Measurements from ENCODE around the gene MAML3. TPM values are rescaled to one million over a fixed set of nuclear protein-coding genes. Genes with fewer than 3 reads are reported as not detected.

MAML3 gene
- total RNA-seq, 1 experiment from 2014 or later, result not detected

- in situ Hi-C loops (cut with HindIII; ENCODE audit: low sequenced_read_pairs), result no loop called here
- DNase-seq (ENCODE audit: low spot score), result no peak
These were observed 384.6 kb downstream of the MAML3 start for GRCh38 chr4:139769364-139769763.

DNA sequence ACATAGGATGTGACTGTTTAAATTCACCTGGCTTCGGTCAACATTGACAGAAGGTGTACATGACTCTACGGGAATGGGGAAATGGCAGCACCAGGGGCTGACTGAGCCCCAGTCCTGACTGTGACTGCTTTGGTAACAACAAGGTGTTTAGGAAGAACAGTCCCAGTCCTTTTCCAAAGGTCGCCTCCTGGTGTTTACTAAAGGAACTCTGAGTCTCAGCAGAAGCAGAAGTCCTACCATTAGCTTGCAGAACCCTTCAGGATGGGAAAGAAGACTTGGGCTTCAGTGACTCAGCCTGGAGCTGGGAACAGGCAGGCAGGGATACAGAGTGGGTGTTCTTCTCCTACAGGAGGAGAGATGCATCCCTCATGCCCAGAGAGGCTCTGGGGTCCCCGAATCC, 385.1 kb downstream of the MAML3 start:
- in situ Hi-C loops (cut with HindIII; ENCODE audit: low sequenced_read_pairs), result no loop called here
- DNase-seq (ENCODE audit: low spot score), result no peak

DNA sequence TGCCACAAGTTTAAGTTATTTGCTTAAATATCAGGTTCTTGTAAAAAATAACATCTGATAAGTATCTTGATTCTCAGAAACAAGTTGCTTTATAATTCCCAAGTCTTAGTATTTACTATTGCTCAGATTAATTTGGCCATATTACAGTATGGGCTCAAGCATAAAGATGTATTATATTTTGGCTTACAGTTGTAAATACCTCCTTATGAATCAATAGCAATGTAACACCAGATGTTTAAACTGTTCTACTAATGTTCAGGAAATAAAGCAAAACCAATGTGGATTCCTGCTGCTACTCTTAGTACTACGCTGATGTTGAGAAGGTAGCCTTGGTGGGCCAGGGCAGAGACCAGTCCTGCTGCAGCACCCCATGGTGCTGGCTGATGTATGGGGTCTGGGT, 385.6 kb downstream of the MAML3 start:
- in situ Hi-C loops (cut with HindIII; ENCODE audit: low sequenced_read_pairs), result no loop called here
- DNase-seq (ENCODE audit: low spot score), result no peak

DNA sequence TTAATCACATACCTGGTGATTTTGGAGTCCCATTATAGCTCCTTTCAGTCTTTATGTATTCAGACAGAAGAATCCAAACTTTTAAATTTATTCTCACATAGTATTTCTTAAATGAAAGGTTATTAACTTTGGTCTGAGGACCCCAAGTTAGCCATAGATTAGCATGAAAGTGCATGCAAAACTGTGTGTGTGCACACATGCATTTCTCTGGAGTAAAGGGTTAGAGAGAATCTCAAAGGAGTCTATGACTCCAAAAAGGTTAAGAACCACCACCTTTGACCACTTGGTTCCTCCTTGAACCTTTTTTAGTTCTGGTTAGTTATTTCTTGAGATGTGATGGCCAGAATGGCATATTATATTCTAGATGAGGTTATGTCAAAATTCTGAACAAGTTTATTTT, 386.4 kb downstream of the MAML3 start:
- in situ Hi-C loops (cut with HindIII; ENCODE audit: low sequenced_read_pairs), result no loop called here
- no peak for DNase-seq (ENCODE audit: low spot score)

GRCh38 chr4:139767168-139767567, 386.8 kb downstream of the MAML3 start:
- in situ Hi-C loops (cut with HindIII; ENCODE audit: low sequenced_read_pairs), result no loop called here
- no peak for DNase-seq (ENCODE audit: low spot score)

DNA sequence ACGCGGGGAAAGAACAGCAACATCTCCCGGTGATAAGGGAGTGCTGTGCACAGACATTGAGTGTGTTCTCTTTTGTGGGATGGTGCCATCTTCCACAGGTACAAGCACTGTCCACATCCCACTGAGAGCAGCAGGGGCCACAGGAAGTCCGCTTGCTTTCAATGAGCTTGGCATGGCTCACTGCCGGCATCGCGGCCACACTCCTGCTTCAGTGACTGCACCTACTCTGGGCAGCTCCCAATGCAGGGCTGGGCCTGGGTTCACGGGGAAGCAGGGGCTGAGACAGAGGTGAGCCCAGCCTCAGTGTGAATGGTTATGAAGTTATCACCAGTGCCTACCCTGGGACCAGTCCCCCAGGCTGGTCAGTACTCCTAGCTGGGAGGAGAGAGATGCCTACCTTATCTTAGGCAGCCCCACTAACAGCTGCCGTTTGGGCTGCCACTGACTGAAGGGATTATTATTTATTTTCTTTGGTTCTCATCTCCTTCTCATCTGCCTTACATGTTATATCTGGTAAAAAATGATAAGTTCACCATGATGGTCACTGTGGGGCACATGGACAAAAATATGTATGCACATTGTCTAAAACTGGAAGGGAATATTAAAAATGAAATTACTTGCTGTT, 389.2 kb downstream of the MAML3 start:
- DNase-seq (ENCODE audit: low spot score), result peak; percentile 85
- in situ Hi-C loops (cut with HindIII; ENCODE audit: low sequenced_read_pairs), result no loop called here

GRCh38 chr4:139764182-139764581, 389.8 kb downstream of the MAML3 start:
- peak; percentile 66 for DNase-seq (ENCODE audit: low spot score)
- in situ Hi-C loops (cut with HindIII; ENCODE audit: low sequenced_read_pairs), result no loop called here

GRCh38 chr4:139763672-139764071, 390.3 kb downstream of the MAML3 start:
- peak; percentile 77 for DNase-seq (ENCODE audit: low spot score)
- in situ Hi-C loops (cut with HindIII; ENCODE audit: low sequenced_read_pairs), result no loop called here

DNA sequence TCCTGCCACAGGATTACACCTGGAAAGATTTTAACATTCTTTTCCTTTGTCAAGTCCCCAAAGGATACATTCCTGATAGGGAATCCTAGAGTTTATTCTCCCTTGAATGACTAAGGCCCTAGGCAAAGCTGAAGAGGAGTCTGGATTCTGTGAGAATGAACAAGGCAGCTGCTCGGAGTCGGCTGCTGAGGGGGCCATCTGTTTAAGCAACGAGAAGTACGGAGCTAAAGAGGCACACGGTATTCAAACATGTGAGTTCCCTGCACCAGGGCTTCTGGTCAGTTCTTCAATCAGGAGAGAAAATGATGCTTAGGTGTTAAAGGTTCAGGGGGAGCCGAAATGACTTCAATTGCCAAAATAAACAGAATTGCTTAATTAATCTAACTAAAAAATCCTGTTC, 390.8 kb downstream of the MAML3 start:
- in situ Hi-C loops (cut with HindIII; ENCODE audit: low sequenced_read_pairs), result no loop called here
- DNase-seq (ENCODE audit: low spot score), result peak; percentile 68

- in situ Hi-C loops (cut with HindIII; ENCODE audit: low sequenced_read_pairs), result no loop called here
- no peak for DNase-seq (ENCODE audit: low spot score)
These were observed 391.3 kb downstream of the MAML3 start for GRCh38 chr4:139762720-139763119.

GRCh38 chr4:139761461-139761860, 392.5 kb downstream of the MAML3 start:
- in situ Hi-C loops (cut with HindIII; ENCODE audit: low sequenced_read_pairs), result no loop called here
- DNase-seq (ENCODE audit: low spot score), result no peak

DNA sequence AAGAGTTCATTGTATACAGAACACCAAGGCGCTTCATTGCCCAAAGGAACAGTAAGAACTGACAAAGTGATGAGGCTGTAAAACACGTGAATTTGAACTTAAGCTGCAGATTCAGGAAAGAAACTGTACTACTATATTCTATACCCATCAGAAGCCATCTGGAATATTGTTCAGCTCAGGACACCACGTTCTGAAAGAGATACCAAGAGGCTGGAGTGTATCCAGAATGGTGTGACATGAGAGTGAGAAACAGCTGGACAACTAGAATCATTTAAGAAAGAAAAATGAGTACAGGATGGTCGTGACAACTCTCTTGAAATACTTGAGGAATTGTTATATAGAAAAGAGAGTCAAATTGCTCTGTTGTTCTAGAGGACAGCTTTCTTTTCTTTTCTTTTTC, 393.4 kb downstream of the MAML3 start:
- DNase-seq (ENCODE audit: low spot score), result no peak
- in situ Hi-C loops (cut with HindIII; ENCODE audit: low sequenced_read_pairs), result no loop called here

DNA sequence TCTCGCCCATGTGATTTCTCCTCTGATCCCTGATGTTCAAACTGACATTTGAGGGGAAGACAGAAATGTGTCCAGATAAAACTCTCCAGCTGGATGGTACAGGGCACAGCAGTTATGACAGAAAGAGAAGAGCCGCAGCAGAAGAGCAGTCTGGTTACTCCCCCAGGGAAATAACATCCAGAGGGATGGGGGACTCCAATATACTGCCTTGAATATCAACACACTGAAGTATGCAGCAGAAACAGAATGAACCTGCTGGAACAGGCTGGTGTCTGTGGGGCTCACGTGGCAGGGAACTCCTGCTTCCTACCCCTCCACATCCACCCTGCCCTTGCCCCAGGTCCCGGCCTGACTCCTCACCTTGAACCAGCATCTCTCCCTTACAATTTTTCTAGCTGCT, 394.9 kb downstream of the MAML3 start:
- no peak for DNase-seq (ENCODE audit: low spot score)
- in situ Hi-C loops (cut with HindIII; ENCODE audit: low sequenced_read_pairs), result no loop called here

GRCh38 chr4:139756391-139757180, 397.4 kb downstream of the MAML3 start:
- DNase-seq (ENCODE audit: low spot score), result no peak
- in situ Hi-C loops (cut with HindIII; ENCODE audit: low sequenced_read_pairs), result no loop called here

DNA sequence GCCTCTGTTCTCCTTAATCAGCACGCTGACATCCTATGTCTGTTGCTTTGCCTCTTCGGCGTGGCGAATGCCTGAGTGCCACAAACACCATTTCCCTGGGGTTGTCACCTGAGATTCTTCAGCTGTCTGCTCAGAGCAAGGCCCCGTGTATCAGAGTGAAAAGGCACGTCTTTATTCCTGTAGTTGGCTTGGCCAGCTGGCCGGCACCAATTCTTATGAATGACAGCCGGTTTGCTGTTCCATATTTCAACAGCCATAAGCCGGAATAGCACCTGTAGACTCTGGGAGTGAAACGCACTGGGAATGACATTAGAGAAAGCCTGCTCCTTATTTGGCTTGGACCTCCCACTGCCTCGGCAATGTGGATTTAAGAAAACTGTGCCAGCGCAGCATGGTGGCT, 399.0 kb downstream of the MAML3 start:
- in situ Hi-C loops (cut with HindIII; ENCODE audit: low sequenced_read_pairs), result no loop called here
- peak; percentile 90 for DNase-seq (ENCODE audit: low spot score)

DNA sequence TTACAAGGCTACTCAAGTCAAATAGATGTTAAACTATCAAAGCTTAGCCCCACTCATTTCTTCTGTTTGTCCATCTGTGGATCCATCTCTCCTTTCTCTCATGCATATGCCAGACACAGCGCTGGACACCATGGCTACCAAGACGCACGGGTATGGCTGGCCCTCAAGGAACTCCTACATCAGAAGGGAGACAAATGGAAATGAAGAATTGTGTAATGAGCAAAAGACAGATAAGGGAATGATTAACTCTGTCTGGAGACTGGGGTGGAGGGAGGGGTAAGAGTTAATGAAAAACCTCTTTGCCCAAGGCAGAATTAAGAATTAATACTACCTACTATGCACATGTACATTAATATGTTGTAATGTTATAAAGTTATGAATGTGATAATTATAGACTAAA, 400.3 kb downstream of the MAML3 start:
- in situ Hi-C loops (cut with HindIII; ENCODE audit: low sequenced_read_pairs), result no loop called here
- no peak for DNase-seq (ENCODE audit: low spot score)

DNA sequence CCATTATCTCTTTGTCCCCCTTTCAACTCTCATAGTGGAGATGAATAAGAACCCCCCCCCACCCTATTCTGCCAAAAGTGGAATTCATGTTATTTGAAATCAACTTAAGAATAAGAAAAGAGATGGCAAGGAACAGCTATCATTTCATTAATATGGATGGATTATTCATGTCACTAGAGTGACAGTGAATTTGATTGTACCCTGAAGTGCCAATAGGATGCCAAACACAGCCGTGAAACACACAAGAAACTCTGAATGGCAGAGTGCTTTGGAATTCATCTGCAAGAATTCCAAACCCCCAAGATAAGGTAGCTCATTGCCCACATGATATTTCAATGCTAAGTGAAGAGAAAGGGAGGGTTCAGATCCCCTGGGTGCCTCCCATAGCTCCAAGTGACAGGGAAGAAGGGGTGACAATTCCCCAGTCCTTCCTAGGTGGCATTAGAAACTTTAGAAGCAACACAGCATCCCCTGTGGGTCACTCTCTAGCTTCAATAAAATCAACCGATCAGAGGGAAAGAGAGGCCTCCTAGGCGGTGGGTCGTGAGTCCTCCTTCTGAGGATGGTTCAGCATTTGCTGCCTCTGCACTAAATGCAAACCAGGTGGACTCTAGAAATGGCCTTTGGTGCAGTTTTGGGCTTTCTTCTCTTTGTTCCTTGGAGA, 404.0 kb downstream of the MAML3 start:
- no peak for DNase-seq (ENCODE audit: low spot score)
- in situ Hi-C loops (cut with HindIII; ENCODE audit: low sequenced_read_pairs), result no loop called here

- in situ Hi-C loops (cut with HindIII; ENCODE audit: low sequenced_read_pairs), result no loop called here
- DNase-seq (ENCODE audit: low spot score), result no peak
These were observed 404.6 kb downstream of the MAML3 start for GRCh38 chr4:139749338-139749737.

GRCh38 chr4:139746431-139747171, 407.4 kb downstream of the MAML3 start:
- in situ Hi-C loops (cut with HindIII; ENCODE audit: low sequenced_read_pairs), result no loop called here
- no peak for DNase-seq (ENCODE audit: low spot score)

- in situ Hi-C loops (cut with HindIII; ENCODE audit: low sequenced_read_pairs), result no loop called here
- no peak for DNase-seq (ENCODE audit: low spot score)
These were observed 408.8 kb downstream of the MAML3 start for GRCh38 chr4:139745111-139745639.

Measured in G401 (cell line).